Measurements from ENCODE around the gene HYPK. TPM values are rescaled to one million over a fixed set of nuclear protein-coding genes. Genes with fewer than 3 reads are reported as not detected.
A peak's percentile ranks its signal among the peaks of the same experiment; 100 is the strongest.
"Not testable (repeated sequence)": the region's sequence is repeated elsewhere in the genome, so short reads cannot be mapped to it uniquely, and the experiment has no call there.

HYPK gene
- total RNA-seq, 2 experiments from 2014 or later: 14.8 to 16.1 TPM

GRCh38 chr15:43830691-43831275 lies 30.4 kb downstream of the HYPK start:
- not testable (repeated sequence) for H3K4me3 Mint-ChIP-seq; DNase-seq; ATAC-seq; H3K9me3 Mint-ChIP-seq (ENCODE audit: low read depth); H3K27me3 Mint-ChIP-seq; H3K27ac Mint-ChIP-seq
- Mint-ChIP-seq H3K4me1 (peaks cover 50% of the 10 kb centered on the region), H3K36me3 (peaks cover 52% of the 10 kb centered on the region)
- CTCF ChIA-PET: interaction anchor here (0.9 kb wide), 1 partner anchor 38 kb away, joined by 3 read pairs; no protein-coding TSS in a partner anchor

GRCh38 chr15:43831519-43832052 lies 31.2 kb downstream of the HYPK start:
- Mint-ChIP-seq H3K4me3 (peak overlapping the region; percentile 23), H3K27ac (peak overlapping the region; percentile 54), H3K4me1 (peaks cover 45% of the 10 kb centered on the region), H3K36me3 (peaks cover 57% of the 10 kb centered on the region)
- not testable (repeated sequence) for ATAC-seq; DNase-seq; H3K27me3 Mint-ChIP-seq; H3K9me3 Mint-ChIP-seq (ENCODE audit: low read depth)
- CTCF ChIA-PET: interaction anchor here (0.5 to 1.3 kb wide), 3 partner anchors 12 to 718 kb away, joined by 3 read pairs; no protein-coding TSS in a partner anchor

DNA sequence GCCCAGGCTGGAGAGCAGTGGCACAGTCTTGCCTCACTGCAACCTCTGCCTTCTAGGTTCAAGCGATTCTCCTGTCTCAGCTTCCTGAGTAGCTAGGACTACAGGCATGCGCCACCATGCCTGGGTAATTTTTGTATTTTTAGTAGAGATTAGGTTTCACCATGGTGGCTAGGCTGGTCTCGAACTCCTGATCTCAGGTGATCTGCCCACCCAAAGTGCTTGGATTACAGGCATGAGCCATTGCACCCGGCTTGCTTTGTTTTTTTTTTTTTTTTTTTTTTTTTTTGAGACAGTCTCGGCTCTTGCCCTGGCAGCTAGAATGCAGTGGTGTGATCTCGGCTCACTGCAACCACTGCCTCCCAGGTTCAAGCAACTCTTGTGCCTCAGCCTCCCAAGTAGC lies 32.1 kb downstream of the HYPK start:
- H3K27ac Mint-ChIP-seq; ATAC-seq; H3K9me3 Mint-ChIP-seq (ENCODE audit: low read depth); H3K27me3 Mint-ChIP-seq; DNase-seq: not testable (repeated sequence)
- peaks cover 59% of the 10 kb centered on the region for H3K36me3 Mint-ChIP-seq
- H3K4me1 Mint-ChIP-seq: peaks cover 49% of the 10 kb centered on the region
- CTCF ChIA-PET: interaction anchor here (1.3 kb wide), 1 partner anchor 13 kb away, joined by 3 read pairs; no protein-coding TSS in a partner anchor
- peak overlapping the region; percentile 16 for H3K4me3 Mint-ChIP-seq

DNA sequence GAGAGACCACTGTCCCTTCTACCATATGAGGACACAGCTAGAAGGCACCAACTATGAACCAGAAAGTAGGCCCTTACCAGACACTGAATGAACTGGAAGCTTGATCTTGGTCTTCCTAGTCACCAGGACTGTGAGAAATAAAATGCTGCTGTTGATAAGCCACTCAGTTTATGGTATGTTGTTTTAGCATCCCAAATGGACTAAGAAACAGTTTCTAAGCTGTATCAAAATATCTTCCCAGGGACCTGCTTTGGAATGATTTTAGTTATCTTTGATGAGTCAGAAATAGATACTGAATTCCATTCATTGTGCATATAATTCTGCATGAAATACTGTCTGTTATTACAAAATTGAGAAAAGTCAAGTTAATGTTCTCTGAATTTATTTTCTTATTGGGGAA lies 45.0 kb downstream of the HYPK start:
- H3K27ac Mint-ChIP-seq: no peak overlapping the region
- H3K9me3 Mint-ChIP-seq (ENCODE audit: low read depth): no peaks in the 10 kb centered on the region
- no peak overlapping the region for H3K4me3 Mint-ChIP-seq
- H3K36me3 Mint-ChIP-seq: peaks cover 49% of the 10 kb centered on the region
- H3K27me3 Mint-ChIP-seq: no peaks in the 10 kb centered on the region
- CTCF ChIA-PET: no interaction called here
- H3K4me1 Mint-ChIP-seq: no peaks in the 10 kb centered on the region
- DNase-seq (no peak), ATAC-seq (no peak)

- H3K4me3 Mint-ChIP-seq: no peak overlapping the region
- peaks cover 46% of the 10 kb centered on the region for H3K36me3 Mint-ChIP-seq
- CTCF ChIA-PET: no interaction called here
- DNase-seq: no peak
- ATAC-seq: no peak
- no peaks in the 10 kb centered on the region for H3K9me3 Mint-ChIP-seq (ENCODE audit: low read depth)
- peaks cover 4% of the 10 kb centered on the region for H3K4me1 Mint-ChIP-seq
- no peak overlapping the region for H3K27ac Mint-ChIP-seq
- H3K27me3 Mint-ChIP-seq: no peaks in the 10 kb centered on the region
Observed at GRCh38 chr15:43851251-43851650, 50.9 kb downstream of the HYPK start.

DNA sequence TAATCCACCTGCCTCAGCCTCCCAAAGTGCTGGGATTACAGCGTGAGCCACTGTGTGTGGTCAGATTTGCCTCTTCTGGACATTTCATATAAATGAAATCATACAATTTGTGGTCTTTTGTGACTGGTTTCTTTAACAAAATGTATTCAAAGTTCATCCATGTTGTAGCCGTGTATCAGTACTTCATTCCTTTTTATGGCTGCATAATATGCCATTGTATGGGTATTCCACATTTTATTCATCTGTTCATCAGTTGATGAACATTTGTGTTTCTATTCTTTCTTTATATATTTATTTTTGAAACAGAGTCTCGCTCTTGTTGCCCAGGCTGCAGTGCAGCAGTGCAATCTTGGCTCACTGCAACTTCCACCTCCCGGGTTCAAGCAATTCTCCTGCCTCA lies 52.2 kb downstream of the HYPK start:
- Mint-ChIP-seq H3K4me3 (no peak overlapping the region), H3K36me3 (peaks cover 55% of the 10 kb centered on the region), H3K27ac (no peak overlapping the region), H3K9me3 (ENCODE audit: low read depth) (no peaks in the 10 kb centered on the region), H3K27me3 (no peaks in the 10 kb centered on the region), H3K4me1 (peaks cover 4% of the 10 kb centered on the region)
- no peak for DNase-seq
- CTCF ChIA-PET: no interaction called here
- no peak for ATAC-seq

Small RNA genes lying within 50 kb of the gene (microRNA-seq; reads per million reads assigned to microRNA genes)
- gene MIR1282: not detected

Other genes starting within 250 kb of the HYPK start
- 10 to 100 TPM; 33.5 to 34.2 TPM for gene PPIP5K1, start 210.4 kb upstream of the HYPK start, total RNA-seq
- gene CKMT1B, start 206.6 kb upstream of the HYPK start, total RNA-seq: under 1 TPM in 1 of 2 experiments, not detected in 1; 0.40 TPM
- gene STRC, start 181.8 kb upstream of the HYPK start, total RNA-seq: 1 to 10 TPM in 1 of 2 experiments, under 1 TPM in 1; 0.70 to 1.1 TPM
- 1 to 10 TPM in 1 of 2 experiments, under 1 TPM in 1; 0.94 to 1.3 TPM for gene CATSPER2, start 151.8 kb upstream of the HYPK start, total RNA-seq
- gene CKMT1A, start 106.7 kb upstream of the HYPK start, total RNA-seq: not detected
- gene PDIA3, start 54.2 kb upstream of the HYPK start, total RNA-seq: 100 to 1,000 TPM; 247 to 293 TPM
- 1 to 10 TPM in 1 of 2 experiments, under 1 TPM in 1; 0.49 to 1.0 TPM for gene ELL3, start 23.6 kb upstream of the HYPK start, total RNA-seq
- gene SERF2, start 8.3 kb upstream of the HYPK start, total RNA-seq: 100 to 1,000 TPM; 804 to 808 TPM
- gene SERINC4, start 379 bp upstream of the HYPK start, total RNA-seq: under 1 TPM; 0.20 to 0.30 TPM
- 10 to 100 TPM; 34.1 to 46.5 TPM for gene MFAP1, start 24.1 kb downstream of the HYPK start, total RNA-seq
- gene WDR76, start 26.4 kb downstream of the HYPK start, total RNA-seq: 10 to 100 TPM; 79.7 to 91.1 TPM

Data from activated CD8-positive, alpha-beta memory T cell treated with anti-CD3 and anti-CD28 coated beads, Interleukin-2, amount 10 ng/mL, durations not matched to agents 7 days and 5 days (primary cell).